GM13976 (cell line): ENCODE data around the gene ATP1A4.

Experiments used
- DNase-seq: peaks from one replicate; pipeline ENCODE4 v3.0.0; 2012; ENCODE audit warnings: low spot score
- CTCF ChIP-seq: IDR thresholded peaks from 2 replicates; pipeline ENCODE4 v1.5.1; 2012; ENCODE audit warnings: borderline replicate concordance, mild to moderate bottlenecking; ENCODE audit not compliant: insufficient read depth; ENCODE audit errors: extremely low read depth, missing control alignments, control extremely low read depth
- in situ Hi-C: fragments of 300-500 bp; cut with MboI; formaldehyde crosslinking; loops from one replicate; pipeline ENCODE4 v1.12.0; 2022; ENCODE audit warnings: low sequenced_read_pairs, mixed read lengths, inconsistent platforms; ENCODE audit not compliant: unreplicated experiment

Gene ATP1A4

DNA sequence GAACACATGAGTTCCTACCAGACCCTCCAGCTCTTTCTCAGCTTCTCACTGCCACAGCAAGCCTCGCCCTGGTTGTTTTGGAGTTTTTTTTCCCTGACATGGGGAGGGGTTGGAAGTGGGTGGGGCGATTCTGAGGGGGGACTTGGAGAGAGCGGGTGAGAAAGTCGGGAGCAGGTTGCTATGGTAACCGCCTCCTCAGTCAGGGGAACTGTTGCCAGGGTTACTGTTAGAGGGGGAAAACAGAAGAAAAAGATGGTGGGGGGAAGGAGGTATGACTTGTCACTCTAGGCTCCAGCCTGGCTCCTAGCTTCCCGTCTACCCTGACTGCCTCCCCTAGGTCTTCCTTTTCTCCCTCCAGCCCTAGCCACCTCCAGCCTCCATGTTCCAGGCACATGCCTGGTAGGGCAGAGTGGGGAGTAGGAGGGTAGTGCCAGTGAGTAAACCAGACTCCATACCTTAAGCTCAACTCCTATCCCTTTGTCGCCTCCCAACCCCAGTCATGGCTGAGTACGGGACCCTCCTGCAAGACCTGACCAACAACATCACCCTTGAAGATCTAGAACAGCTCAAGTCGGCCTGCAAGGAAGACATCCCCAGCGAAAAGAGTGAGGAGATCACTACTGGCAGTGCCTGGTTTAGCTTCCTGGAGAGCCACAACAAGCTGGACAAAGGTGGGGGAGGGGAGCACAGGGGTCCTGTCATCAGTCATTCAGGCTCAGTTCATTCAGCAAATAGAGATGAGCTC lies 59.8 kb downstream of the ATP1A4 start:
- no peak for DNase-seq
- TF ChIP-seq CTCF, result no peak
- in situ Hi-C loops, result no loop called here

DNA sequence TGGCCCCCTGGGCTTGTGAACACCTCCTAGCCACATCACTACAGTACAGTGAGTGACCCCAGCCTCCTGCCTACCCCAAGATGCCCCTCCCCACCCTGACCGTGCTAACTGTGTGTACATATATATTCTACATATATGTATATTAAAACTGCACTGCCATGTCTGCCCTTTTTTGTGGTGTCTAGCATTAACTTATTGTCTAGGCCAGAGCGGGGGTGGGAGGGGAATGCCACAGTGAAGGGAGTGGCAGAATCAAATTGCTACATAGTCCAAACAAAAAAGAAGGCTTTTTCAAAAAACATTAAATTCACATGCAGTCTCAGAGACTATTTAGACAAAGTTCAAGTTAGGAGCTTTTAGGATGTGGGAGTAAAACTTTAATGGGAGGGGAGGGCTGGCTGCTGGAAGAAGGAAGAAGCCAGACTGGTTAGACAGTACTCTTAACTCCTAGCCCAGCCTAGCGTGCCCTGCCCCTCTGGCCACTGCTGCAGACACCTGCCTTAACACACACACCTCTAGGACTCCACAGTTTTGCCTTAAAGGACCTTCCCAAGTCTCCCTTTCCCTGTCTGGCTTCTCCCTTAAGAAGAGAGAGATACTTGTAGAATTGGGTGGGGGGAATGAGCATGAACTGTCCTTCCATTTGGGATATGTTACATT lies 63.2 kb downstream of the ATP1A4 start:
- no peak for TF ChIP-seq CTCF
- DNase-seq, result no peak
- in situ Hi-C loops, result no loop called here

DNA sequence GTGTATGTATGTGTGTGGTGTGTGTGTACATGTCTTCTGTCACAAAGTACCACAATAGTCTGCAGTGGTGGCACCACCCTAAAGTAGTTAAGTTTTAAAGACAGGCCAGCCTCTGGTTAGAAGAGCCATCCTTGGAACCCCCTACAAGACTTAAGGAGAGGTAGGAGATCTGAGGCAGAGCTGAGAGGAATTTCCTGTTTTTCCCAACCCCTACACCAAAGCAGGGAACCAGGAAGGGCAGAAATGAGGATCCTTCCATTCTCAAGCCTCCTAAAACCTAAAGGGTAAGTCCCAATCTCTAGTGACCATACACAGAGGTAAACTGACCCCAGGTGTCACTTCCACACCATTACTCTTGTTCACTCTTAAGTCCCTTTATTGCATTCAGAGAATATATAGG lies 64.9 kb downstream of the ATP1A4 start:
- DNase-seq, result no peak
- in situ Hi-C loops, result no loop called here
- TF ChIP-seq CTCF, result no peak

DNA sequence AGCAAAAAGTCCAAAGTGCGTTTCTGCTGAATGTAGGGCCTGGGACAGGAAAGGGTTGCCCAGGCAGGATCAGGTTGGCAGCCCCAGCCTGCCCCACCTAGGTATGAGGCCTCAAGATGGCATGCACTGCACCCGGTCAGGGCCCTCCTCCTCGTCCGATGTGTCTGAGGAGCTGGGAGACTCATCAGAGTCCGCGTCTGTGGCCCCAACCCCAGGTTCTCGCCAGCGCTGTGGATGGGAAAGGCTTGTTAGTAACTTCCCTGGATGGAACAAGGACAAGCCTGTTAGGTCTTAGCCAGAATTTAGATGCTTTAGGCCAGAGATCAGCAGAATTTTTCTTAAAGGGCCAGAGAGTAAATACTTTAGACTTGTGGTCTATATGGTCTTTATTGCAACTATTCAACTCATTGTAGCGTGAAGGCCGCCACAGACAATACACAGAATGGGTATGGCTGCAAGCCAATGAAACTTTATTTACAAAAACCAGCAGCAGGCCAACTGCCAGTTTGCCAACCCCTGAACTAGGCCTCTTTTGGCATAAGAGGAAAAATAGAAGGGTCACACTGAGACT lies 66.2 kb downstream of the ATP1A4 start:
- in situ Hi-C loops, result no loop called here
- DNase-seq, result no peak
- no peak for TF ChIP-seq CTCF

- no peak for TF ChIP-seq CTCF
- in situ Hi-C loops, result no loop called here
- DNase-seq, result no peak
Measured at GRCh38 chr1:160219062-160219929, 67.9 kb downstream of the ATP1A4 start.

GRCh38 chr1:160220301-160220700 lies 68.9 kb downstream of the ATP1A4 start:
- in situ Hi-C loops, result no loop called here
- TF ChIP-seq CTCF, result no peak

More at GRCh38 chr1:160220301-160220700, 68.9 kb downstream of the ATP1A4 start:
- no peak for DNase-seq
